Measurements from ENCODE around the gene MYO9A. TPM values are rescaled to one million over a fixed set of nuclear protein-coding genes. Genes with fewer than 3 reads are reported as not detected.
"Not testable (repeated sequence)": the region's sequence is repeated elsewhere in the genome, so short reads cannot be mapped to it uniquely, and the experiment has no call there.

MYO9A gene
- total RNA-seq, 1 experiment from 2014 or later, result 21.4 TPM

DNA sequence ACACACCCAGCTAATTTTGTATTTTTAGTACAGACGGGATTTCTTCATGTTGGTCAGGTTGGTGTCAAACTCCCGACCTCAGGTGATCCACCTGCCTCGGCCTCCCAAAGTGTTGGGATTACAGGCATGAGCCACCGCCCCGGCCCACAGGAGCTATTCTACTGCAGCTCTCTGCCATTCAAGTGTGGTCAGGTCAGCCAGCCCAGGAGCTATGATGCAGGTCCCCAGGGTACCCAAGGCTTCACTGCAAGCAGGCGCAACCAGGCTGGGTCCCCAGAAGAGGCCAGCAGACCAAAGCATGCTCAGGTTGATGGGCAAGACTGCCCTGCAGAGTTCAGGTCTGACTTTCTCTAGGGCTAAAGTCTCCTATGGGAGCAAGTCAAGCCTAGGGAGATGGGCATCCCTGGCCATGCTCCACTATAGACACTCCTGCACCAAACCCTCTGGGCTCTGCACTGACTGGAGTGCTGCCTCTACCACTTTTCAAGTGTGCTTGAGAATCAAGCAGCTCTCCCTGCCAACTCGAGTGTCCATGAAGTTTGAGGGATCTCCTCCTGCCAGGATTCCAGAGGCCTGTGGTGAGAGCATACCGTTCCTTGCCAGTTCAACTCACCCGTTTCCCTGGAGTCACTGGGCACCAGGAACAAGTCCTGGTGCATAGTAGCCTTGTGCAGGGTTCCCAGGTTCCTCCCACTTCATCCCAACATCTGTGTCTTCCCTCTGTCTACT lies 30.9 kb downstream of the MYO9A start:
- DNase-seq (ENCODE audit: low read depth), result no peak

DNA sequence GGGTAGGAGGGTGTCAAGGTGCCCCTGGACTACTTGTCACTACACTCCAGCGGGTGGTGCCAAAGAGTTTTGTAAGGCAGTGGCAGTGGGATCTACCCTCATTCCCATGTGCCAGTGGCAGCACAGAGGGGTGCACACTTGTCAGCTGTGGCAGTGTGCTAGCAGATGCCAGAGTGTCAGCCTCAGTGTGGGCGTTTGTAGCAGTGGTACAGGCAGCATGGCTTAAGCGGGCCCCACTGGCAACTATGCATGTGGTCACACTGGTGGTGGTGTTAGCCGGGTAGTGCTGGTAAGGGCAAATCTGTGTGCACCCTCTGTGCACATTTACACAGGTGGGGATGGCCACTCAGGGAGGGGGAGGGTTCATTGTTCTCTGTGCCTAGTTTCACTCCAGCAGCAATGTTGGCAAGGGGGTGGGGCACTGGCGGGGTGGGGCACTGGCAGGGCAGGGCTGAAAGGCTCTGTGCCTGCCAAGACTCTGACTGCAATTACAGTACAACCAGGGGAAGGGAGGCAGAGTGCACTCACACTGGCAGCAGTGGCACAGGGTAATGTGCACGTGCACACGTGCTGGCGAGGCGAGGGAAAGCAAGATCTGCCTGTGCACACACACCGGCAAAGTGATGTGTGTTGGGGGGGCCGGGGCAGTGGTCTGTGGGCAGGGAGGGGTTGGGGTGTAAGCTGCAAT lies 31.8 kb downstream of the MYO9A start:
- no peak for DNase-seq (ENCODE audit: low read depth)

DNA sequence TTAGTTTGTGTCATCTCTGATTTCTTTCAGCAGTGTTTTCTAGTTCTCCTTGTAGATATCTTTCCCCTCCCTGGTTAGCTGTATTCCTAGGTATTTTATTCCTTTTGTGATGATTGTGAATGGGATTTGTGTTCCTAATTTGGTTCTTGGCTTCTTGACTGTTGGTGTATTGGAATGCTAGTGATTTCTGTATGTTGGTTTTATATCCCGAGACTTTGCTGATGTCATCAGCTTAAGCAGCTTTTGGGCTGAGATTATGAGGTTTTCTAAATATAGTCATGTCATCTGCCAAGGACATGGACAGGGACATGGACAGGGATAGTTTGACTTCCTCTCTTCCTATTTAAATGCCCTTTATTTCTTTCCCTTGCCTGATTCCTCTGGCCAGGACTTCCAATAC lies 35.8 kb downstream of the MYO9A start:
- no peak for DNase-seq (ENCODE audit: low read depth)

DNA sequence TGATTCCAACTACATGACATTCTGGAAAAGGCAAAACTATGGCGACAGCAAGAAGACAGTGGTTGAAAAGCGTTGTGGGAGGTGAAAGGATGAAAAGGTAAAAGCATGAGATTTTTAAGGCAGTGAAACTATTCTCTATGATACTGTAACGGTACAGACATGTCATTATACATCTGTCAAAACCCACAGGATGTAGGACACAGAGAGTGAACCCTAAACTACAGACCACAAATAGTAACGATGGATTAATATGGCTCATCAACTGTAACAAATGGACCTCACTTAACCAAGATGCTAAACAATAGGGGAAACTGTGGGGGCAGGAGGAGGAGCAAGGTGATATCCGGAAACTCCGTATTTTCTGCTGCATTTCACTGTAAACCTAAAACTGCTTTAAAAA lies 39.1 kb downstream of the MYO9A start:
- no peak for DNase-seq (ENCODE audit: low read depth)

DNA sequence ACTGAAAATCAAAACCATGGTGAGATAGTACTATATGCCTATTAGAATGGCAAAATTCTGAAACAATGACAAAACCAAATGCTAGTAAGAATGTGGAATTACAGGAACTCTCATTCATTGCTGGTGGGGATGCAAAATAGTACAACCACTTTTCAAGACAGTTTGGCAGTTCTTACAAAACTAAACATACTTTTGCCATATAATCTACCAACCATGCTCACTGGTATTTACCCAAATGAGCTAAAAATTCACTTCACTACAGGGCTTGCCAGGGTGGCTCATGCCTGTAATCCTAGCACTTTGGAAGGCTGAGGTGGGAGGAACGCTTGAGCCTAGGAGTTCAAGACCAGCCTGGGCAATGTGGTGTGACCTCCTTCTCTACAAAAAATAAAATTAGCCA lies 40.0 kb downstream of the MYO9A start:
- DNase-seq (ENCODE audit: low read depth), result no peak

DNA sequence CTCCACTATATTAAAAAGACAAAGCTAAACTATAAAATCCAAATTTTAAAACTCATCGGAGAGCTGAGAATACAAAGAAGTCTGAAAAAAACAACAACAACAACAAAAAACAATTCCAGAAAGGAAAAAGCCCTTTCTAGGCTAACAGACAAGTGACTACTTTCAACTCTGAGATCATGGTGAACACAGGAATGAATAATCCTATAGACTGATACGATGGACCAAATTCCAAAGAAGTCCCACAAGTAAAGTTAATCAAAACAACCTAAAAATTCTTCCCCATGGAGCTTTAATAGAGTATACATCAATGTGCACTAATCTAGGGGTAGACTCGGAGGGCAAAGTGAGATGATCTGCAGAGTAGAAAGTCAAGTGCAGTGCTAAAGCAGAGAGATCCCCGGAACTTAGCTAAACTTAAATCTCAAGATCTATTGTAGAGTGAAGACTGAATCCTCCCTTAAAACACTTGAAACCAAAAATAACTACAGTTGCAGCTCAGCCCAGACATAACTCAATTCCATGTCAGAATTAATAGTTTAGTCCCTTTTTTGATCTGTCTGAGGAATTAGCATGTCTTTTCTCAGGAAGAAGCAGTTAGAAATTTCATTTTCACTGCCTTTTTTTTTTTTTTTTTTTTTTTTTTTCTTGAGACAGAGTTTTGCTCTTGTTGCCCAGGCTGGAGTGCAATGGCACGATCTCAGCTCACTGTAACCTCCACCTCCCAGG lies 43.5 kb downstream of the MYO9A start:
- DNase-seq (ENCODE audit: low read depth), result no peak

DNA sequence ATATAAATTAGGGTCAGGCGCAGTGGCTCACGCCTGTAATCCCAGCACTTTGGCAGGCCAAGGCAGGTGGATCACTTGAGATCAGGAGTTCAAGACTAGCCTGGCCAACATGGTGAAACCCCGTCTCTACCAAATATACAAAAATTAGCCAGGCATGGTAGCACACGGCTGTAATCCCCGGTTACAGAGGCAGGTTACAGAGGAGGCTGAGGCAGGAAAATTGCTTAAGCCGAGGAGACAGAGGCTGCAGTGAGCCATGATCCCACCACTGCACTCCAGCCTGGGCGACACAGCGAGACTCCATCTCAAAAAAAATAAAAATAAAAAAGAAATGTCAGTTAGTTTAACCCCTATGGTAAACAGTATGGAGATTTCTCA lies 46.5 kb downstream of the MYO9A start:
- not testable (repeated sequence) for DNase-seq (ENCODE audit: low read depth)

DNA sequence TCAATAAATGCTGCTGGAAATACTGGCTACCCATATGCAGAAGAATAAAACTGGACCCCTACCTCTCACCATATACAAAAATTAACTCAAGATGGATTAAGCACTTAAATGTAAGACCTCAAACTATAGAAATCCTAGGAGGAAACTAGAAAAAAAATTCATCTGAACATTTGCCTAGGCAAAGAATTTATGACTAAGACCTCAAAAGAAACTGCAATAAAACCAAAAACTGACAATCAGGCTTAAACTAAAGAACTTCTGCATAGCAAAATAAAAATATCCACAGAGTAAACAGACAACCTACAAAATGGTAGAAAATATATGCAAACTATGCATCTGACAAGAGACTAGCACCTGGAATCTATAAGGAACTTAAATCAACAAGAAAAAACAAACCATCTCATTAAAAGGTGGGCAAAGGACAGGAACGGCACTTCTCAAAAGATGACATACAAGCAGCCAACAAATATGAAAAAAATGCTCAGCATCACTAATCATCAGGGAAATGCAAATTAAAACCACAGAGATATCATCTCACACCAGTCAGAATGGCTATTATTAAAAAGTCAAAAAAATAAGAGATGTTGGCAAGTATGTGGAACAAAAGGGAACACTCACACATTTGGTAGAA lies 47.0 kb downstream of the MYO9A start:
- no peak for DNase-seq (ENCODE audit: low read depth)

DNA sequence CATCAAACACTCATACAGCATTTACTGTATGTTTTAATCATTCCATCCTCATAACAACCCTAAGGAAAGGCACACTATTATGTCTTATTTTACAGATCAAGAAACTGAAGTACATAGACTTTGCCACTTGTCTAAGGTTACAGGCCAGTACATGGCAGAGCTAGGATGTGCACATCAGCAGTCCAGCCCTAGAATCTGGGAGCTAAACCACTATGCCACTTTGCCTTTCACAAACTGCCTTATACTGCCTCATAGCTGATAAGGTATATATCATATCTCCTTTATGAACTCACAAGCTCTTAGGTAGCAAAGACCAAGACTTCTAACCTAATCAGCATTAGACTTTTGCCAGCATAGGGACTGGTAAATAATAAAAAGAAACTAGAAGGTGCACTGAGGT lies 49.1 kb downstream of the MYO9A start:
- DNase-seq (ENCODE audit: low read depth), result no peak

DNA sequence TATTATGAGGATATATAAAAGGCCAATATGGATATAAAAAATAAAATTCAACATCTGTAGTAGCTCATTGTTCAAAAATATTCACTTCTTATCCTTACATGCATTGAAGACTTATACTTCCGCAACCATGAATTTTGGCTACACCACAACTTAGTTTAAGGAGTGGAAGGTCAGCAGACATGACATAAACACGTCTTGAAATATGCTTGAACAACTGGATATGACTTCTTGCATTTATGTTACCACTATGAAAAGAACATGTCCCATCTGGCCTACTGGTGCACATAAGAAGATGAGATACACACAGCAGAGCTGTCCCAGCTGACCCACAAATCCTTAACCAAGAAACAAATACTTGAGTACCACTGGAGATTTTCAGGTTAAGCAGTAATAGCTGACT lies 52.1 kb downstream of the MYO9A start:
- DNase-seq (ENCODE audit: low read depth), result no peak

DNA sequence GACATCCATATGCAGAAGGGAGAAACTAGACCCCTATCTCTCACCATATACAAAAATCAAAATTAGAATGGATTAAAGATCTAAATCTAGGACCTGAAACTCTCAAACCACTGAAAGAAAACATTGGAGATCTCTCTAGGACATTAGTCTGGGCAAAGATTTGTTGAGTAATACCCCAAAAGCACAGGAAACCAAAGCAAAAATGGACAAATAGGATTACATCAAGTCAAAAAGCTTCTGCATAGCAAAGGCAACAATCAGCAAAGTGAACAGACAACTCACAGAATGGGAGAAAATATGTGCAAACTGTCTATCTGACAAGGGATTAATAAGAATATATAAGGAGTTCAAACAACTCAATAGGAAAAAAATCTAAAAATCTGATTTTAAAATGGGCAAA lies 54.8 kb downstream of the MYO9A start:
- no peak for DNase-seq (ENCODE audit: low read depth)

DNA sequence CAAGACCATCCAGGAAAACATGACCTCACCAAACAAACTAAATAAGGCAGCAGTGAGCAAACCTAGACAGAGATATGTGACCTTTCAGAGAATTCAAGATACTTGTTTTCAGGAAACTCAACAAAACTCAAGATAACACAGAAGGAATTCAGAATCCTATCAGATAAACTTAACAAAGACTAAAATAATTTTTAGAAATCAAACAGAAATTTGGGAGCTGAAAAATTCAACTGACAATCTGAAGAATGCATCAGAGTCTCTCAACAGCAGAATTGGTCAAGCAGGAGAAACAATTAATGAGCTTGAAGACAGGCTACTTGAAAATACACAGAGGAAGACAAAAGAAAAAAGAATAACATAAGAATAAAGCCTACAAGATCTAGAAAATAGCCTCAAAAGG lies 55.6 kb downstream of the MYO9A start:
- no peak for DNase-seq (ENCODE audit: low read depth)

DNA sequence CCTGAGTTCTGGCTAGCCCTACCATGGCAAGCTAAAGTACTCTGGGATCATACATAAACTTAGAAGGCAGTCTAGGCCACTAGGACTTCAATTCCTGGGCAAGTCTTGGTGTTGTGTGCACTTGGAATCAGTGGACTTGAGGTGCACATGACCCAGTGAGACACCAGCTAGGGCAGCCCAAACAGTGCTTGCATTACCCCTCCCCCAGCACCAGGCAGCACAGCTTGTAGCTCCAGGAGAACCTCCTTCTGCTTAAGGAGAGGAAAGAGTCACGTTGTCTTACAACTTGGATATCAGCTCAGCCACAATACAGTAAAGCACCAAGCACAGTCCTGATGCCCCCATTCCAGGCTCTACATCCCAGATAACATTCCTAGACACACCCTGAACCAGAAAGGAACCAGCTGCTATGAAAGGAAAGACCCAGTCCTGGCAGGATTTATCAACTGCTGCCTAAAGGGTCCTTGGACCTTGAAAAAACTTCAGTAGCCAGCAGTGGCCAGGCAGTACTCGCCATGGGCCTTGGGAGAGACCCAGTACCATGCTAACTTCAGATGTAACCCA lies 57.2 kb downstream of the MYO9A start:
- DNase-seq (ENCODE audit: low read depth), result no peak

DNA sequence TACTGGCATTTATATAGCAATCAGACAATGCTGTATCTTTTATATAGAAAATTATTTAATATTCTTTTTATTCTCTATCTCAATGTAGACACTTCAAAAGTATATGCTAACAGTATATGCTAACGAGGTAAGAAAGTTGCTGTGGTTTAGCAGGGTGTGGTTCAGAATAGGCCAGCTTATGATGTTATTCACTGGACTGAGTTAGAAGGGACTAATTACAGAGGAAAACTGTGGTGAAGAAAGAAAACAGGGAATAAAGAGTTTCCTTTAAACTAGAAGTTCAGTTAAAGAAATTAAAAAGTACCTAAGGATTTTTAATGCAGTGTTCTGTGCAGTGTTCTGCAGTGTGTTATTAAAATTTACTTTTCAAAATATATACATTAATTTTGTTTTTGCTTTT lies 59.4 kb downstream of the MYO9A start:
- peak; percentile 27 for DNase-seq (ENCODE audit: low read depth)

DNA sequence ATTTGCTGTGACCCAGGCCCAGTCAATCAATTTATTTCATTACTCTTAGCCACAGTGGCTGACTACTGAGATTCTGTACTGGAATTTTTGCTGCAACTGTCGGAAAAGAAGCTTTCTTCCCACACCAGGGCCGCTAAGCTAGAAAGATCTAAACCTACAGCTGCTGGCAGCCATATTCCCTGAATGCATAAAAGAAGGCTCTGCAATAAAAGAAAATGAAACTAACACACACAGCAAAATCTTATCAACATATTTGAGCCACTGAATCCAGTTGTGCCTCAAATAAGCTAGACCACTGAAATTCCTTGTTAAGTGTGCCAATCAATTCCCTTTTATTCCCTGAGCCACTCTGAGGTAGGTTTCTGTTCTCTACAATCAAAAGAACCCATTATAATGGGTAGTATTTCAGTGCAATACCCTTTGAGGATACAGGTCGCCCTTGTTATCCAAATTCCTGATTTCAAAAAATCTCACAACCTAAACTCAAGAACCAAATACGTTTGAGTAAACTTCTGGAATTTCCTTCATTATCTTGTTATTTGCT lies 60.3 kb downstream of the MYO9A start:
- peak; percentile 40 for DNase-seq (ENCODE audit: low read depth)

DNA sequence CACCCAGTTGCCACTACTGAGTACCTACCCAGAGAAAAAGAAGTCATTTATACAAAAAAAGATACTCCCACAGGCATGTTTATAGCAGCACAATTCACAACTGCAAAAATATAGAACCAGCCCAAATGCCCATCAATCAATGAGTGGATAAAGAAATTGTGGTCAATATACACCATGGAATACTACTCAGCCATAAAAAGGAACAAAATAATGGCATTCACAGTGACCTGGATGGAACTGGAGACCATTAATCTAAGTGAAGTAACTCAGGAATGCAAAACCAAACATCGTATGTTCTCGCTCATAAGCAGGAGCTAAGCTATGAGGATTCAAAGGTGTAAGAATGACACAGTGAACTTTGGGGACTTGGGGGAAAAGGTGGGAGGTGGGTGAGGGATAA lies 61.7 kb downstream of the MYO9A start:
- DNase-seq (ENCODE audit: low read depth), result not testable (repeated sequence)

DNA sequence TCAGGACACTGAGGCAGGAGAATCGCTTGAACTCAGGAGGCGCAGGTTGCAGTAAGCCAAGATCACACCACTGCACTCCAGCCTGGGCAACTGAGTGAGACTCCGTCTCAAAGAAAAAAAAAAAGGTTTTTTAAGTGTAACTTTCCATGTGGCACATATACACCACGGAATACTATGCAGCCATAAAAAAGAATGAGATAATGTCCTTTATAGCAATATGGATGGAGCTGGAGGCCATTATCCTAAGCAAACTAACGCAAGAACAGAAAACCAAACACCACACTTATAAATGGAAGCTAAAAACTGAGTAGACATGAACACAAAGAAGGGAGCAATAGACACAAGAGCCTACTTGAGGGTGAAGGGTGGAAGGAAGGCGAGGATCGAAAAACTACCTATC lies 64.7 kb downstream of the MYO9A start:
- not testable (repeated sequence) for DNase-seq (ENCODE audit: low read depth)

DNA sequence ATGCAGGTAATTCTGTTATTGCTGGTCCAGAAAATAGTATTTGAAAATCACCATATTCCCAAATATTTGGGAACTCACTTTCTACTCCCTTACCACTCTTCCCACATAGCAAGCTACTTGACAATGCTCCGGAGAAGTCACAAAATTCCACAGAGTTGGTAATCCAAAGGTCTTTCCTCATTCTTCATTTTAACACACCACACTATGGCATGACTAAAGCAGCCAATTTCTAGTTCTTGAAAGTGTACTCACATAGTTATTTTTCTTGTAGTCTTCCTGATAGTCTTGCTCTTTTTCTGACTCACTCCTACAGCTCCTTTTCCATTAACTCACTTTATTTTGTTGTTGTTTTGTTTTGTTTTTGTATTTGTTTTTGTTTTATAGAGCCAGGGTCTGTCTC lies 67.2 kb downstream of the MYO9A start:
- no peak for DNase-seq (ENCODE audit: low read depth)

DNA sequence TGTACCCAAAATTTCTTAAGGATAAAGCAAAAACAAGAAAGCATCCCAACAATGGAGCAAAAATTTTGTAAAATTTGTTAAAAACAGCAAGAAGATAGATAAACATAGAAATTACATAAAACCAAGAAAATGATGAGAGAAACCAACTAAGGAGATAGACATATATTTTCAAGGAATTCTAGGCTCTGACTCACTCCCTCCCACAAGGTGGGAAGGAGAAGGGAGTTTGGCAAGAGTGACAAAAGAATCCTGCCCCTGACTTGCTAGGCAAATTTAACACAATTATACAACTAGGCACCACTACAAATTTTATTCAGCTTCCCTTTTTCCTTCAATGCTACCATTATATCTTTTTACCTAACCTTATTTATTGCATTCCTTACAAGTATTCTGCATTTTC lies 70.9 kb downstream of the MYO9A start:
- peak; percentile 10 for DNase-seq (ENCODE audit: low read depth)

DNA sequence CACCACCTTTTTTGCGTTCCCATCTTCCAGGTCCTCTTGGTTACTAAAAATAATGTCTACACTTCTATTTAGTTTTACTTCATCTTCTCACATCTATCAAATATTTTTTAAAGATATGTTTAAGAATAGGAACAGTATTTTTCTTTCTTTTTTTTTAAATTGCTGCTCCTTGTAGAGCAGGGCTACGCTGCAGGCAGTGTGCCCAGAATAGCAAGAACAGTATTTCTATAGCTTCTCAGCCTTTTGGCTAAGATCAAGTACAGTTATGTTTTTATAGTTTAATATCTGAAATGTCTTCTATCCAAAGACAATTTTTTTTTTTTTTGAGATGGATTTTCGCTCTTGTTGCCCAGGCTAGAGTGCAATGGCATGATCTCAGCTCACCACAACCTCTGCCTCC lies 73.0 kb downstream of the MYO9A start:
- DNase-seq (ENCODE audit: low read depth), result no peak

DNA sequence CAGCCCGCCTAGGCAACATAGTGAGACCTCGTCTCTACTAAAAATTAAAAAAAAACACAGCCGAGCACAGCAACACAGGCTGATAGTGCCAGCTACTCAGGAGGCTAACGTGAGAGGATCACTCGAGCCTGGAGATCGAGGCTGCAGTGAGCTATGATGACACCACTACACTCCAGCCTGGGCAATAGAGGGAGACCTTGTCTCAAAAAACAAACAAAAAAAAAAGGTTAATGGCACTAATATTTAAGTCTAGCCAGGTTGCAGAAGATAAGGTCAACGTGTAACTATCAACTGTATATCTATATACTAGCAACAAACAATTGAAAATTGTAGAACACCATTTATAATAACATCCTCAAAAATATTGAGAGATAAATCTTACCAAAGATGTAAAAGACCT lies 75.1 kb downstream of the MYO9A start:
- no peak for DNase-seq (ENCODE audit: low read depth)

DNA sequence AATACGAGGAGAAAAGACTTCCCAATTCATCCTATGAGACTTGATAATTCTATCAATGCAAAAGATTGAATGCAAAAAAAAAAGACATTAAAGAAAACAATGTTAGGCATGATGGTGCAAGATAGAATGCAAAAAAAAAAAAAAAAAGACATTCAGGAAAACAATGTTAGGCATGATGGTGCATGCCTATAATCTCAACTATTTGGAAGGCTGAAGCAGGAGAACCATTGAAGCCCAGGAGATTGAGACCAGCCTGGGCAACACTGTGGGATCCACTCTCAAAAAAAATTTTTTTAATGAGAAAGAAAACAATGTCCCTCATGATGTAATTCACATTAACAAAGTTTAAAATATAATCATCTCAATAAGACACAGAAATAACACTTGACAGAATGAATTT lies 75.9 kb downstream of the MYO9A start:
- DNase-seq (ENCODE audit: low read depth), result no peak
